Non-pigmented ciliary epithelial cell (primary cell): Measurements from ENCODE around the gene NCAPD2.

Experiments used
- DNase-seq: peaks from one replicate; pipeline ENCODE4 v3.0.0-alpha.2; 2010; ENCODE audit warnings: low read depth

The NCAPD2 gene, protein sequence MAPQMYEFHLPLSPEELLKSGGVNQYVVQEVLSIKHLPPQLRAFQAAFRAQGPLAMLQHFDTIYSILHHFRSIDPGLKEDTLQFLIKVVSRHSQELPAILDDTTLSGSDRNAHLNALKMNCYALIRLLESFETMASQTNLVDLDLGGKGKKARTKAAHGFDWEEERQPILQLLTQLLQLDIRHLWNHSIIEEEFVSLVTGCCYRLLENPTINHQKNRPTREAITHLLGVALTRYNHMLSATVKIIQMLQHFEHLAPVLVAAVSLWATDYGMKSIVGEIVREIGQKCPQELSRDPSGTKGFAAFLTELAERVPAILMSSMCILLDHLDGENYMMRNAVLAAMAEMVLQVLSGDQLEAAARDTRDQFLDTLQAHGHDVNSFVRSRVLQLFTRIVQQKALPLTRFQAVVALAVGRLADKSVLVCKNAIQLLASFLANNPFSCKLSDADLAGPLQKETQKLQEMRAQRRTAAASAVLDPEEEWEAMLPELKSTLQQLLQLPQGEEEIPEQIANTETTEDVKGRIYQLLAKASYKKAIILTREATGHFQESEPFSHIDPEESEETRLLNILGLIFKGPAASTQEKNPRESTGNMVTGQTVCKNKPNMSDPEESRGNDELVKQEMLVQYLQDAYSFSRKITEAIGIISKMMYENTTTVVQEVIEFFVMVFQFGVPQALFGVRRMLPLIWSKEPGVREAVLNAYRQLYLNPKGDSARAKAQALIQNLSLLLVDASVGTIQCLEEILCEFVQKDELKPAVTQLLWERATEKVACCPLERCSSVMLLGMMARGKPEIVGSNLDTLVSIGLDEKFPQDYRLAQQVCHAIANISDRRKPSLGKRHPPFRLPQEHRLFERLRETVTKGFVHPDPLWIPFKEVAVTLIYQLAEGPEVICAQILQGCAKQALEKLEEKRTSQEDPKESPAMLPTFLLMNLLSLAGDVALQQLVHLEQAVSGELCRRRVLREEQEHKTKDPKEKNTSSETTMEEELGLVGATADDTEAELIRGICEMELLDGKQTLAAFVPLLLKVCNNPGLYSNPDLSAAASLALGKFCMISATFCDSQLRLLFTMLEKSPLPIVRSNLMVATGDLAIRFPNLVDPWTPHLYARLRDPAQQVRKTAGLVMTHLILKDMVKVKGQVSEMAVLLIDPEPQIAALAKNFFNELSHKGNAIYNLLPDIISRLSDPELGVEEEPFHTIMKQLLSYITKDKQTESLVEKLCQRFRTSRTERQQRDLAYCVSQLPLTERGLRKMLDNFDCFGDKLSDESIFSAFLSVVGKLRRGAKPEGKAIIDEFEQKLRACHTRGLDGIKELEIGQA (N-terminal part only)

DNA sequence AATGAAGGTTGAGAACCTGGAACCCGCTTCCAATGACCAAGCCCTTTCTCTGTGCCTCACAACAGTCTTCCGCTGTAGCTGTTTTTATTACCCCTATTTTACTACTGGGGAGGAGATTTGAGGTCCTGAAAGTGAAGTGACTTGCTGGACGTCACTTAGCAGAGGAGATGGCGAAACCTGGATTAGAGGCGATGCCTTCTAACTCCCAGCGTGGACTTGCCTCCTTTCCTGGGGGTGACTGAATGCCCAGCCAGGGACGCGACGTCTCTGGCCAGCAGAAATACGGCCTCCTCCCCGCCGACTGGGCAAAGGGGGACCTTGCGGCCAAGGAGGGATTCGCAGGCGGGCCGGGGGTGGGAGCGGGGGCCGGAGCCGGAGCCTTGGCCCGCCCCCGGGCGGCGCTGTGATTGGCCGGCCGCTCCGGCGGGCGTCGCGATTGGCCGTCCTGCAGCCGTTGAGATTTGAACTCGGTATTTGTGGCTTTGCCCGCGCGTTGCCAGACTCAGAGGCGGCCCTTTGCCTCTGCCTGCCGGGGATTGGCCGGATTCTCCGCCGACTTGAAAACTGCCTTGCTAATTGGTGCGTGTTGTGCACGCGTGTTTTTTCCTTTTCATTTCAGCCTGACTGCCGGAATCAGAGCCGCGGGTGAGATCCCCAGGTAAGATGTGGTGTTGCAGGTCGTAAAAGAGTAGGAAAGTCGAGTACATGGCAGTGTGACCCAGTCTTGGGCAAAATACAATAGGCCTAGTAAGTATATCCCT lies at the start of gene NCAPD2:
Gene NCAPD2 (plus strand): TSS at position 606 of the 761 bp plus-strand sequence. CDS start 997 bp downstream, outside the sequence.
- peak; percentile 79 for DNase-seq

DNA sequence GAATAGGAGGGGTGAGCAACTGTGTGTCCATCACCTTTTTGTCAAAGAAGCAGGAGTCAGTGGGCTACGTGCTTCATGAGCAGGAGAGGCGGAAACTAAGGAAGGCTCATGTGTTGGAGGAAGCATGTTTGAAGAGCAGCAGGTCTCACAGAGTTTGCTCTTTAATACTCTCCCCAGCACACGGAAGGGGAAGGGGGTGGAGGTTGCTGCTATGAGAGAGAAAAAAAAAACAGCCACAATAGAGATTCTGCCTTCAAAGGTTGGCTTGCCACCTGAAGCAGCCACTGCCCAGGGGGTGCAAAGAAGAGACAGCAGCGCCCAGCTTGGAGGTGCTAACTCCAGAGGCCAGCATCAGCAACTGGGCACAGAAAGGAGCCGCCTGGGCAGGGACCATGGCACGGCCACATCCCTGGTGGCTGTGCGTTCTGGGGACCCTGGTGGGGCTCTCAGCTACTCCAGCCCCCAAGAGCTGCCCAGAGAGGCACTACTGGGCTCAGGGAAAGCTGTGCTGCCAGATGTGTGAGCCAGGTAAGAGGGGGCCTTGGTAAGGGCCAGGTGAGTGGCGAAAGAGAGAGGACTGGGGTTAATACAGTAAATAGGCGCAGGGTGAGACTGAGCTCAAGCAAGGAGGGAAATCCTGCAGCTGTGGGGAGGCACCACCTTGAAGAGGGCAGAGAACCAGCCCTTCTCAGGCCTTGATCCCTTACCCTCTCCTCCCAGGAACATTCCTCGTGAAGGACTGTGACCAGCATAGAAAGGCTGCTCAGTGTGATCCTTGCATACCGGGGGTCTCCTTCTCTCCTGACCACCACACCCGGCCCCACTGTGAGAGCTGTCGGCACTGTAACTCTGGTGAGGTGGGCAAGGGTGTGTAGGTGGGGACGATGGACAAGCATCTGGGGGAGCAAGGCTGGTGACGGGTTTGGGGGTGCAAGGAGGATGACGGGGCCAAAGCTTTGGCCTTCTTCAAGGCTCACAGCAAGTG lies 48.9 kb upstream of the NCAPD2 start, which contains the start of gene CD27:
Gene CD27 (plus strand): TSS at position 252 of the 985 bp plus-strand sequence. CDS start 141 bp downstream, at position 393.
- DNase-seq = no peak

DNA sequence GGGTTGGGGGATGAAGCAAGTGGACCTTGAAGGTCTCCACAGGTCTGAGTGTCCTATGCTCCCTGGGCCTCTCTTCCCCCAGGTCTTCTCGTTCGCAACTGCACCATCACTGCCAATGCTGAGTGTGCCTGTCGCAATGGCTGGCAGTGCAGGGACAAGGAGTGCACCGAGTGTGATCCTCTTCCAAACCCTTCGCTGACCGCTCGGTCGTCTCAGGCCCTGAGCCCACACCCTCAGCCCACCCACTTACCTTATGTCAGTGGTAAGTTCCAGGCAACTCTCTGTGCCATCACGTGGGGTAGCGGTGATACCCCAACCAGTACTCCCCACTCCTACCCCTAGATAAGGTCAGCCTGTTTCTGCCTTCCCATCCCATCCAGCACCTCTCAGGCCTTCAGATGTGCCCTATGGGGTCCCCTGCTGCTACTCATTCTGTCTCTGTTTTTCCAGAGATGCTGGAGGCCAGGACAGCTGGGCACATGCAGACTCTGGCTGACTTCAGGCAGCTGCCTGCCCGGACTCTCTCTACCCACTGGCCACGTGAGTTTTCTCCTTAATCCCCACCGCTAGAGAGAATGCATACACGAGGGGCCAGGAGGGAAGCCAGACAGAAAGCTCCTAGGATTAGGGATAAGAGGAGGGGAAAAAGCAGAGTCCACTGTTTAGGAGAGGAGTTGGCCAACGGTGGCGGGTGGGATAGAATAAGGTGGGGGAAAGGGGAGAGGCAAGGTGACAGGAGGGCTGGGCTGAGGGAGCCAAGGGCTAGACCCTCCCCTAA lies 43.6 kb upstream of the NCAPD2 start:
- DNase-seq = no peak

DNA sequence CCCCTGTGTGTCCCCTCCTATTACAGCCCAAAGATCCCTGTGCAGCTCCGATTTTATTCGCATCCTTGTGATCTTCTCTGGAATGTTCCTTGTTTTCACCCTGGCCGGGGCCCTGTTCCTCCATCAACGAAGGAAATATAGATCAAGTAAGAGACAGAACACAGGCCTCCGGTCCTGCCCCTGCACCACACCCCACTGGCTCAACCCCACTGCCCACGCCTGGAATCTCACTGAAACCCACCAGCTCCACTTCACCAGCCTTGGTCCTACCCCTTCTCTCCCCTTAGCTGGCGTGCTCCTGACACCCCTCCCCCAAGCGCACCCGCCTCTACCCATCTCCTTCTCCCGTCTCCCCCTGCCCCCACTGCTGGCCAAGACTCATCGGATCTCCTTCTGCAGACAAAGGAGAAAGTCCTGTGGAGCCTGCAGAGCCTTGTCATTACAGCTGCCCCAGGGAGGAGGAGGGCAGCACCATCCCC lies 43.0 kb upstream of the NCAPD2 start:
- no peak for DNase-seq

DNA sequence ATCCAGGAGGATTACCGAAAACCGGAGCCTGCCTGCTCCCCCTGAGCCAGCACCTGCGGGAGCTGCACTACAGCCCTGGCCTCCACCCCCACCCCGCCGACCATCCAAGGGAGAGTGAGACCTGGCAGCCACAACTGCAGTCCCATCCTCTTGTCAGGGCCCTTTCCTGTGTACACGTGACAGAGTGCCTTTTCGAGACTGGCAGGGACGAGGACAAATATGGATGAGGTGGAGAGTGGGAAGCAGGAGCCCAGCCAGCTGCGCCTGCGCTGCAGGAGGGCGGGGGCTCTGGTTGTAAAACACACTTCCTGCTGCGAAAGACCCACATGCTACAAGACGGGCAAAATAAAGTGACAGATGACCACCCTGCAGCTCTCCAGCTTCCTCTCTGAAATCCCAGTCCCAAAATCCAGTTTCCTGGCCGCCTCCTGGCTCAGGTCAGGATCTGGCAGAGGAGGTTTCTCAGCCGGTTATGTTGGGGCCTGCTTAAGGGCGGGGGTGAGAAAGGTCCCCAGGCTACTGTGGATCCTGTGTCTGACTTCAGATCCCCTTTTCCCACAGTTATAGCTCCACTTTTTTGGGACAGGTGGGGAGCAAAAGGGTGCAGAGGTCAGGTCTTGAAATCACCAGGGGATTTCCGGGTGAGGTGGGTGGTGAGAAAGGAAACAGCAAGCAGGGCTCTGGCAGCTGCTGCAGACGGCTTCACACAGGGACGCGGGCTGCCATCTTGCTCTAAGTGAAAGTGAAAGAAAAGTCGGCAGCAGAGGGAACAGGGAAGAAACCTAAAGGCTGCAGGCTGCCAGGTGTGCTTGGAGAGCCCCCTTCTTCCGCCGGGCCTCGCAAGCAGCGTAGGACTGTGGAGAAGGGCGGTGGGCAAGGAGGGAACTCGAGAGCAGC lies 42.3 kb upstream of the NCAPD2 start, which contains the start of gene TAPBPL:
Gene TAPBPL (plus strand): TSS at position 695 of the 897 bp plus-strand sequence. CDS start 207 bp downstream, outside the sequence.
- peak; percentile 44 for DNase-seq

DNA sequence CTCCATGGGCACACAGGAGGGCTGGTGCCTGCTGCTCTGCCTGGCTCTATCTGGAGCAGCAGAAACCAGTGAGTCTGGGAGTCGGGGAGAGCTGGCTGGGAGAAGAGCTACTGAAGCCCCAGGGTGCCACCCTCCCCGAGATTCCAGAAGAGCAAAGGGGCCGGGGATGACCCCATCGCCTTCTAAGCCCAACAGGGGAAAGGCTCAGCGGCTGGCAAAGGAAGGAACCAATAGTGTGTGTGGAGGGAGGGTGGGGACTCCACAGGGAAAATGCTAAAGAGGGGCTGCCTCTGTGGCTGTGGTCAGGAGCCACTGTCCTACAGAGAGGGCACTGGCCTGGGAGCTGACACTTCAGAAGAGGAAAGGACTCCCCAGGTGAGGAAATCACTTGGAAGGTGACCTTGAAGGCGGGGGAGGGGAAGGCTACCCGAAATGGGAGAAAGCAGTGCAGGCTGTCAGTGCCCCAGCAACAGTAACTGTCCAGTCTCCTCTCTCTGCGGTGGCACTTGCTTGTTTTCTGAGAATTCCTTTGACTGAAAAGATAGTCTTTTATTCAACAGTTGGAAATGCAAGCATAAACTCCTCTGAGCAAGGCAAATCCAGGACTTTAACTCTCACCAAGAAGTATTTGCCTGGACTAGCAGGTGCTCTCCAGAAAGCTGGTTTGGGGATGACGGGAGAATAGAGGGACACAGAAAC lies 41.5 kb upstream of the NCAPD2 start:
- no peak for DNase-seq

DNA sequence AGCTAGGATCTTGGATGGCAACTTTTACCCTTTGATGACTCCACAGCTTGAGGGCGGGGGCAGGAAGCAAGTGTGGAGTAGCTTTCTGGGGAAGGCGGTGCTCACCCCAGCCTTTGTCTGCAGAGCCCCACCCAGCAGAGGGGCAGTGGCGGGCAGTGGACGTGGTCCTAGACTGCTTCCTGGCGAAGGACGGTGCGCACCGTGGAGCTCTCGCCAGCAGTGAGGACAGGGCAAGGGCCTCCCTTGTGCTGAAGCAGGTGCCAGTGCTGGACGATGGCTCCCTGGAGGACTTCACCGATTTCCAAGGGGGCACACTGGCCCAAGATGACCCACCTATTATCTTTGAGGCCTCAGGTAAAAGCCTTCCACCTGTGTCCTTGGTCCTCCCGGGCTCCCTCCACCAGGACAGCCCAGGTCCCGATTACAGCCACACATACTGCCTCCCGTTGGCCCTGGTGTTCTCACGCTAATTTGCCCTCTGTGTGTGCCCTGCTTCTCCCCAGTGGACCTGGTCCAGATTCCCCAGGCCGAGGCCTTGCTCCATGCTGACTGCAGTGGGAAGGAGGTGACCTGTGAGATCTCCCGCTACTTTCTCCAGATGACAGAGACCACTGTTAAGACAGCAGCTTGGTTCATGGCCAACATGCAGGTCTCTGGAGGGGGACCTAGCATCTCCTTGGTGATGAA lies 40.8 kb upstream of the NCAPD2 start:
- no peak for DNase-seq

DNA sequence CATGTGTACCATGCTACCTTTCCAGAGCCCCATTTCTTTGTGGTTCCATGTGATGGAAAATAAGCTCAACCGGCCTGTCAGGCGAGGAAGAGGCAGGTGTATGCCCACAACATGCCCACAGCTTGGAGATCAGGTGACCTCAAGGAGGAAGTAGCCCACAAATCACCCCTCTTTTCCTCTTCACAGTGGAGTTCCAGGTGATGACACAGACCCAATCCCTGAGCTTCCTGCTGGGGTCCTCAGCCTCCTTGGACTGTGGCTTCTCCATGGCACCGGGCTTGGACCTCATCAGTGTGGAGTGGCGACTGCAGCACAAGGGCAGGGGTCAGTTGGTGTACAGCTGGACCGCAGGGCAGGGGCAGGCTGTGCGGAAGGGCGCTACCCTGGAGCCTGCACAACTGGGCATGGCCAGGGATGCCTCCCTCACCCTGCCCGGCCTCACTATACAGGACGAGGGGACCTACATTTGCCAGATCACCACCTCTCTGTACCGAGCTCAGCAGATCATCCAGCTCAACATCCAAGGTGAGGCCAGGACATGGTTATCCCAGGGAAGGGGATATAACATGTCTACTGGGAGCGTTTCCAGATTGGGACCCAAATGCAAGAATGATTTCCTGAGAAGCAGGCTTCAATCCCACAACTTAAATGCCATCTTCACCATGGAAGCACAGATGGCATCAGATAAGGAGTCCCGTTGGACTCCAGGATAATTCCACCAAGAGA lies 36.5 kb upstream of the NCAPD2 start:
- DNase-seq = no peak

DNA sequence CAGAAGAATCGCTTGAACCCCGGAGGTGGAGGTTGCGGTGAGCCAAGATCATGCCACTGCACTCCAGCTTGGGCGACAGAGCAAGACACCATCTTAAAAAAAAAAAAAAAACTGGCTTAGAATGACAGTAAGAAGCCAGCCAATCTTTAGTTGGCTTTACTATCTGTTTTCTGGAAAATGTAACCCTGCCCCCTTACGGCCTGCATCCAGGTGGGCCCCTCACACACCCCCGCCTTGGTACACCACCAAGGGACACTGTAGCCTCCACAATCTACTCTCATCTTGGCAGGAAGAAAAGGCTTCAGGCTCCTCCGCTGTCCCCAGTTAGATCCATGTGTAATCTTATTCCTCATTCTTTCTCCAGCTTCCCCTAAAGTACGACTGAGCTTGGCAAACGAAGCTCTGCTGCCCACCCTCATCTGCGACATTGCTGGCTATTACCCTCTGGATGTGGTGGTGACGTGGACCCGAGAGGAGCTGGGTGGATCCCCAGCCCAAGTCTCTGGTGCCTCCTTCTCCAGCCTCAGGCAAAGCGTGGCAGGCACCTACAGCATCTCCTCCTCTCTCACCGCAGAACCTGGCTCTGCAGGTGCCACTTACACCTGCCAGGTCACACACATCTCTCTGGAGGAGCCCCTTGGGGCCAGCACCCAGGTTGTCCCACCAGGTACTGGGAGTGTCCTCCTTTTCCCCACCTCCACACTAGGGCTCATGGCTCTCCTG lies 35.5 kb upstream of the NCAPD2 start:
- no peak for DNase-seq

DNA sequence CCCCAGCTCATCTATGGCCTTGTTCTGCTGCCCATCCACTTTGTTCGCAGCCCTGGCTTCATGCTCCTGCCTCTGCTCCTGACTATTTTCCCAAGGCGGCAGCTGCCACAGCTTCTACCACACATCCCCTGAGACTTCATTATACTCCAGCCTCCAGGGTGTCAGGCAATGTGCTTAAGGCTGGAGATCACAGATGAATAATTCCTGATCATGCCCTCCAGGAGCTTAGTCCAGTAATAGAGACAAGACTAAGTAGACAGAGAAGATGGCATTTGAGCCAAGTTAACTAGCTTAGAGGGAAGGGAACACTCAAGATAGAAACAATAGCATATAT lies 34.9 kb upstream of the NCAPD2 start:
- DNase-seq = no peak

DNA sequence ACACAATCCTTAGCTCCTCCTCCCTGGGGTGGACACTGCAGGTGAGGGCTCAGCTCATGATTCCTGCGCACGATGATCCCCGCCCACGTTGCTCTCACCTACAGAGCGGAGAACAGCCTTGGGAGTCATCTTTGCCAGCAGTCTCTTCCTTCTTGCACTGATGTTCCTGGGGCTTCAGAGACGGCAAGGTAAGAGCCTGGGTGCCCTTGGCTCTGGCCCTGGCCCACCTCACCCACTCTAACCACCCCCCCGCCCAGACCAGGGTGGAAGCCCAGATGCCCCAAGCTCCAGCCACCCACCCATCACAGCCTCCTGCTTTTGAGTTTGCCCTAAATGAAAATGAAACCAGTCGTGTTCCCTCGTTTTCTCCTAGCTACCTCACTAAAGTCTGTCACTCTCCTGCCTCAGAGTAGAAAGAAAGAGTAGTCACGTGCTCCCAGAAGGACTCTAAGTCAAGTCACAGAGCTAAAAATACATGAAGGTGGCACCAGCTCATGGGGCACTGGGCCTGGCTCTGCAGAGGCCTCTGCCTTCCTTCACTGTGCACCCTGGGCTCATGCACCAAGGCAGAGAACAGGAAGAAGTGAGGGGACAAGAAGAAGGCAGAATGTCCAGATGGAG lies 33.0 kb upstream of the NCAPD2 start:
- no peak for DNase-seq

DNA sequence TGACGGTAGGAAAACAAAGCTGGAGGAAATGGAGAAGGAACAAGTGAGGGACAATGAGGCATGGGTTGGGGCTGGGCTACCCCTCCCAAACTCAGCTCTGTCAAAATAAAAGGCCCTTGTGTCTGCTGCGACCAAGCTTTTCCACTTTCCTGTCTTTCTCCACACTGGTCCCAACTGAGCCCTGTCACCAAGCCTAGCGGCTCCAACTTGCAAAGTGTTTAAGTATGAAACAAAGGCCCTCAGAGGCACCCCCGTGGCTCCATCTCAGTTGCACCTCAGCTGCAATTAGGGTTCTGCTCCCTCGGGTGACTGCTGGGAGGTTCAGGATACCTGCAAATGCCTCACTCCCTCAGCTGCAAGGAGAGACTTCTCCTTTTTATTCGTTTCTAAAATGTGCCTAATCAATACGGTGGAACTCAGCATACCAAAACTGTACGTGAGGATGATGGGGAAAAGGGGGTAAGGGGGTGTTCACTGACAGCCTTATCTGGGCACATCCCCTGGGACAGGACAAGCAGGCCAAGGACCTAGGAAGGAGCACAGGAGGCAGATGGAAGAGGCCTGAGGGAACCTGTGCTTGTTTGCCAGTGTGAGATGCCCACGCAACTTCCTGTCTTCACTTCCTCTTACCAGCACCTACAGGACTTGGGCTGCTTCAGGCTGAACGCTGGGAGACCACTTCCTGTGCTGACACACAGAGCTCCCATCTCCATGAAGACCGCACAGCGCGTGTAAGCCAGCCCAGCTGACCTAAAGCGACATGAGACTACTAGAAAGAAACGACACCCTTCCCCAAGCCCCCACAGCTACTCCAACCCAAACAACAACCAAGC lies 32.3 kb upstream of the NCAPD2 start:
- DNase-seq = no peak

DNA sequence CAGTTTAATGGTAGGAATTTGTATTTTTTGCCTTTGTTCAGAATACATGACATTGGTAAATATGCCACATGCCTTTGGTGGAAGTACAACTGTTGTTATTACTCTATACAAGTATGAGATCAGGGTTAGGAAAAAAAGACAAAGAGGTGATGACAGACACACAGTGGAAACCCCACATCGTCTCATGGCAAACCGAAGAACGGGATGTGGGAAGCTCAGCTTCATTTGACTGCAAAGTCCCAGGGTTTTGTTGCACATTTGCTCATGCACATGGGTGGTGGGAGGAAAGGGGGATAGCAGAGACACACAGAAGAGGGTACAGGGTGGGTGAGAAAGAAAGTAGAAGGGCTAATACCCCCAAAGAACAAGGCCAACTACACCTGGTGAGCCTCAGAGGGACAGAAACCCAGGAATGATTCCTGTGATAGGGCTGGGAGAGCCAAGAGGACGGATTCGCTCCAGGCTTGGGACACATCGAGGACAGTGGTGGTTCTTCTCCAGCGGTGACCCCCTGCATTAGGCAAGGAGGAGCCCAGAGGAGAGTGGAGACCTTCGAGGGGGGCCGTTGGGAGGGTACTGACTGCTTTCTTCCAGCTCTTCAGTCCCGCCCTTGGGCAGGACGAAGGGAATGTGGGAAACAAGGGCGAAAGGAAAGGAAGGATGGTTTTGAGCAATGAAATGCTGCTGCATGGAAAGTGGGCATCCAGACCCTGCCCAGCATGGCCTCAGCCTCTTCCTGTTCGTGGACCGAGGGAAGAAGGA lies 31.5 kb upstream of the NCAPD2 start:
- DNase-seq = no peak
